BLaER1 treated with 17β-estradiol and CSF1 and Interleukin-3, amounts not matched to agents 10 nM and 100 nM (cell line): ENCODE data around the gene IGF2BP3.
"Not testable (repeated sequence)": the region's sequence is repeated elsewhere in the genome, so short reads cannot be mapped to it uniquely, and the experiment has no call there.

Source experiments
- H3K27ac ChIP-seq, 11 experiments: shearing (Covaris generic); formaldehyde crosslinking; 2 replicates each; pipeline ENCODE4 v1.8.1; 2022
- H3K27me3 ChIP-seq, 11 experiments: shearing (Covaris generic); formaldehyde crosslinking; 2 replicates each; pipeline ENCODE4 v1.8.1; 2022
- H3K36me3 ChIP-seq, 11 experiments: shearing (Covaris generic); formaldehyde crosslinking; 2 replicates each; pipeline ENCODE4 v1.8.1; 2022
- H3K4me1 ChIP-seq, 10 experiments: shearing (Covaris generic); formaldehyde crosslinking; 2 replicates each; pipeline ENCODE4 v1.8.1; 2022
- H3K4me2 ChIP-seq, 11 experiments: shearing (Covaris generic); formaldehyde crosslinking; 2 replicates each; pipeline ENCODE4 v1.8.1; 2022
- H3K4me3 ChIP-seq, 10 experiments: shearing (Covaris generic); formaldehyde crosslinking; 2 replicates each; pipeline ENCODE4 v1.8.1; 2022
- H3K9ac ChIP-seq, 11 experiments: shearing (Covaris generic); formaldehyde crosslinking; 2 replicates each; pipeline ENCODE4 v1.8.1; 2022
- H3K9me3 ChIP-seq, 11 experiments: shearing (Covaris generic); formaldehyde crosslinking; replicated peaks in 1 of 11; 2 replicates each; pipeline ENCODE4 v1.8.1; 2022
- H4K20me1 ChIP-seq, 11 experiments: shearing (Covaris generic); formaldehyde crosslinking; 2 replicates each; pipeline ENCODE4 v1.8.1; 2022
- Cebpa-rat ChIP-seq, 11 experiments: shearing (Covaris generic); IDR thresholded peaks; 2 replicates each; pipeline ENCODE4 v1.8.1; 2022

IGF2BP3 gene

GRCh38 chr7:23403970-23404369 is 66.3 kb downstream of the IGF2BP3 start:
- no peaks in the 10 kb centered on the region for H3K4me1 ChIP-seq
- no peak overlapping the region for H3K27ac ChIP-seq
- H3K9me3 ChIP-seq, result peaks cover 9 to 20% (median 15%) of the 10 kb centered on the region in 11 experiments; a peak in 18 of 22 replicates
- H3K27me3 ChIP-seq, result no peaks in the 10 kb centered on the region
- TF ChIP-seq Cebpa-rat (IDR thresholded peaks at IDR 0.05), result no peak
- no peaks in the 10 kb centered on the region for H4K20me1 ChIP-seq
- no peak overlapping the region for H3K4me3 ChIP-seq
- H3K9ac ChIP-seq, result no peak overlapping the region
- H3K4me2 ChIP-seq, result no peak overlapping the region
- H3K36me3 ChIP-seq, result no peaks in the 10 kb centered on the region

DNA sequence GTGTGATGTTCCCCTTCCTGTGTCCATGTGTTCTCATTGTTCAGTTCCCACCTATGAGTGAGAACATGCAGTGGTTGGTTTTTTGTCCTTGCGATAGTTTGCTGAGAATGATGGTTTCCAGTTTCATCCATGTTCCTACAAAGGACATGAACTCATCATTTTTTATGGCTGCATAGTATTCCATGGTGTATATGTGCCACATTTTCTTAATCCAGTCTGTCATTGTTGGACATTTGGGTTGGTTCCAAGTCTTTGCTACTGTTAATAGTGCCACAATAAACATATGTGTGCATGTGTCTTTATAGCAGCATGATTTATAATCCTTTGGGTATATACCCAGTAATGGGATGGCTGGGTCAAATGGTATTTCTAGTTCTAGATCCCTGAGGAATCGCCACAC is 72.2 kb downstream of the IGF2BP3 start:
- not testable (repeated sequence) for H4K20me1 ChIP-seq, H3K4me1 ChIP-seq, H3K36me3 ChIP-seq

GRCh38 chr7:23397241-23397640 is 73.0 kb downstream of the IGF2BP3 start:
- H4K20me1 ChIP-seq, result no peaks in the 10 kb centered on the region
- H3K4me2 ChIP-seq, result no peak overlapping the region
- no peaks in the 10 kb centered on the region for H3K36me3 ChIP-seq
- no peak overlapping the region for H3K4me3 ChIP-seq
- no peak overlapping the region for H3K9ac ChIP-seq
- H3K4me1 ChIP-seq, result no peaks in the 10 kb centered on the region
- TF ChIP-seq Cebpa-rat (IDR thresholded peaks at IDR 0.05), result no peak
- no peaks in the 10 kb centered on the region for H3K9me3 ChIP-seq
- H3K27ac ChIP-seq, result no peak overlapping the region
- H3K27me3 ChIP-seq, result no peaks in the 10 kb centered on the region

More for the DNA sequence above, 72.2 kb downstream of the IGF2BP3 start:
- not testable (repeated sequence) for H3K9me3 ChIP-seq, H3K9ac ChIP-seq, H3K27ac ChIP-seq, H3K4me2 ChIP-seq, H3K4me3 ChIP-seq, H3K27me3 ChIP-seq

DNA sequence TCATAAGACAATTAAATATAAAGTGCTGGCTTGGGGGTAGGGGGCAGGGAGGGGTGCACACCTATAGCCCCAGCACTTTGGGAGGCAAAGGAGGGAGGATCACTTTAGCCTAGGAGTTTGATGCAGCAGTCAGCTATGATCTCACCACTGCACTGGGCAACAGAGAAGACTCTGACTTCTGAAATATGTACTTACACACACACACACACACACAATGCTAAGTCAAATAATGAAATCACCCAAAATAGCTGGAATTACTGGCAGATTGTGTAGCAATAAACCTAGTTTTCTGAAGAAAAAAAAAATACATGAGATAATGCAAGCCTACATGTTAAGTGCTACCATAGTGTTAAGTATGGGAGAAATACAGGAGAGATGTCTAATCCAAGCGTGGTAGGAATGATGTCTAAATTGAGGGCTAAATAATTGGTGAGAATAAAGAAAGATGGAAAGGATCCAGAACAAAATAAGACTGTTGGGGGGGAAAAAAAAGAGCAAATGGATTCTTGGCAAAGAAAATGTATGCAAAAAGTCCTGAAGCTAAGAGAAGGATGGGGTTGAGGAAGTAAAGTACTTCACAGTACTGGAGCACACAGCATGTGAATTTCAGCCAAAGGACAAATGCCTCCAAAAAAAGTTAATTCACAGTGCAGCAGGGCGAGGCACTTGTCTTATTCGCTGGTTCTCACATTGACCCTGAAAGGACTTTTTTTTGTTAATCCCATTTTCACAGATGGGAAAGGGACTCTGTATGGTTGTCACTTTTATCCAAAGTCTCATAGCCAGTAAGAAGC is 73.9 kb downstream of the IGF2BP3 start:
- Histone ChIP-seq H3K4me2 (no peak overlapping the region), H3K36me3 (no peaks in the 10 kb centered on the region), H3K27me3 (no peaks in the 10 kb centered on the region), H4K20me1 (no peaks in the 10 kb centered on the region), H3K4me3 (no peak overlapping the region), H3K9me3 (no peaks in the 10 kb centered on the region), H3K4me1 (no peaks in the 10 kb centered on the region), H3K9ac (no peak overlapping the region), H3K27ac (no peak overlapping the region)
- TF ChIP-seq Cebpa-rat (IDR thresholded peaks at IDR 0.05), result no peak

- no peak overlapping the region for H3K4me2 ChIP-seq
- H3K27ac ChIP-seq, result no peak overlapping the region
- no peaks in the 10 kb centered on the region for H3K9me3 ChIP-seq
- no peak for TF ChIP-seq Cebpa-rat (IDR thresholded peaks at IDR 0.05)
- H3K9ac ChIP-seq, result no peak overlapping the region
- H3K4me1 ChIP-seq, result no peaks in the 10 kb centered on the region
- H4K20me1 ChIP-seq, result no peaks in the 10 kb centered on the region
- no peaks in the 10 kb centered on the region for H3K36me3 ChIP-seq
- no peak overlapping the region for H3K4me3 ChIP-seq
- no peaks in the 10 kb centered on the region for H3K27me3 ChIP-seq
Observed at GRCh38 chr7:23394488-23395171, 75.7 kb downstream of the IGF2BP3 start.

- Histone ChIP-seq H3K27ac (no peak overlapping the region), H3K36me3 (no peaks in the 10 kb centered on the region)
Observed at GRCh38 chr7:23393636-23394035, 76.7 kb downstream of the IGF2BP3 start.

DNA sequence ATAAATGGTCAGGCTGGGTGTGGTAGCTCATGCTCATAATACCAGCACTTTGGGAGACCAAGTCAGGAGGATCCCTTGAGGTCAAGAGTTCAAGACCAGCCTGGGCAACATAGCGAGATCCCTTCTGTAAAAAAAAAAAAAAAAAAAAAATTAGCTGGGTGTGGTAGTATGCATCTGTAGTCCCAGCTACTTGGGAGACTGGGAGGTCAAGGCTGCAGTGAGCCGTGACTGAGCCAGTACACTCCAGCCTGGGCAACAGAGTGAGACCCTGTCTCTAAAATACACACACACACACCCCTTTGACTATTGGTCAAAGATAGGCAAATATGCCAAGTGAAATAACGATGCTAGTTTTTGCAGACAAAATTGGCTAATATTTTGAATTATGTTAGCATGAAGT is 80.6 kb downstream of the IGF2BP3 start:
- no peak overlapping the region for H3K4me2 ChIP-seq
- no peaks in the 10 kb centered on the region for H3K36me3 ChIP-seq
- H3K4me1 ChIP-seq, result no peaks in the 10 kb centered on the region
- H3K9me3 ChIP-seq, result no peaks in the 10 kb centered on the region
- no peaks in the 10 kb centered on the region for H3K27me3 ChIP-seq
- no peak overlapping the region for H3K27ac ChIP-seq
- no peak overlapping the region for H3K9ac ChIP-seq
- H3K4me3 ChIP-seq, result no peak overlapping the region
- TF ChIP-seq Cebpa-rat (IDR thresholded peaks at IDR 0.05), result no peak
- no peaks in the 10 kb centered on the region for H4K20me1 ChIP-seq

More at GRCh38 chr7:23393636-23394035, 76.7 kb downstream of the IGF2BP3 start:
- H3K9me3 ChIP-seq, result no peaks in the 10 kb centered on the region
- H3K4me3 ChIP-seq, result no peak overlapping the region
- H4K20me1 ChIP-seq, result no peaks in the 10 kb centered on the region
- H3K27me3 ChIP-seq, result no peaks in the 10 kb centered on the region
- TF ChIP-seq Cebpa-rat (IDR thresholded peaks at IDR 0.05), result no peak
- H3K4me2 ChIP-seq, result no peak overlapping the region
- H3K9ac ChIP-seq, result no peak overlapping the region
- H3K4me1 ChIP-seq, result no peaks in the 10 kb centered on the region

DNA sequence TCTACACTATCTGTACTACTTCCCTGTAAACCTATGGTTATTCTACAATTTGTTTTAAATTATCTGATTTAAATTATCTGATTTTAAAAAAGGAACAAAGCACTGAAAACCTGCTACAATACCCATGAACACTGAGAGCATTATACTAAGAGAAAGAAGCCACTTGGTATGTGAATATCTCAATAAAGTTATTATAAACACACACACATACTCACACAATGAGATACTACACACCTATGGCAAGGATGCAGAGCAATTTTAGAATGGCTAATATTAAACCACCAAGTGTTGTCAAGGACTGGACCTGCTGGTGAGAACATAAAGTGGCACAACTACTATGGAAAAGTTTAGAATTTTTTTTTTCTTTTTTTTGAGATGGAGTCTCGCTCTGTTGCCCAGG is 82.7 kb downstream of the IGF2BP3 start:
- Histone ChIP-seq H3K4me2 (no peak overlapping the region), H3K4me1 (no peaks in the 10 kb centered on the region), H3K9me3 (no peaks in the 10 kb centered on the region), H3K9ac (no peak overlapping the region), H3K27me3 (no peaks in the 10 kb centered on the region), H4K20me1 (no peaks in the 10 kb centered on the region), H3K4me3 (no peak overlapping the region), H3K27ac (no peak overlapping the region), H3K36me3 (no peaks in the 10 kb centered on the region)
- TF ChIP-seq Cebpa-rat (IDR thresholded peaks at IDR 0.05), result no peak

DNA sequence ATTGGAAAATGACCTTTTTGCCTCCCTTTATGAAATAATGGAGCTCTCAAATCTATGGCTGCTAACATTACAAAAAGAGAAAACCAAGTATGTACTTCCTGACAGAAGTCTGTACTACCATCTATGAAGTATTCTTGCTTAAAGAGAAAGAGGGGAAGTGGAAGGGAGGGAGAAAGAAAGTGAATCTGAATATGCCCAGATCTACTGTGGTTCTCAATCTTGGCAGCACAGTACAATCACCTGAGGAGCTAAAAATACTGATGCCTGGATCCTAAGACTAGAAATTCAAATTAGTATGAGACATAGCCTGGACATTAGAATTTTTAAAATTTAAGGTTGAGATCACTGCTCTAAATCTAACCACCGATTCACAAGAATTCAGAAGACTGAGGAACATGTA is 85.2 kb downstream of the IGF2BP3 start:
- Histone ChIP-seq H3K36me3 (no peaks in the 10 kb centered on the region), H3K9me3 (no peaks in the 10 kb centered on the region), H3K27ac (no peak overlapping the region), H3K27me3 (no peaks in the 10 kb centered on the region), H4K20me1 (no peaks in the 10 kb centered on the region), H3K4me2 (no peak overlapping the region), H3K9ac (no peak overlapping the region), H3K4me3 (no peak overlapping the region), H3K4me1 (no peaks in the 10 kb centered on the region)
- TF ChIP-seq Cebpa-rat (IDR thresholded peaks at IDR 0.05), result no peak

DNA sequence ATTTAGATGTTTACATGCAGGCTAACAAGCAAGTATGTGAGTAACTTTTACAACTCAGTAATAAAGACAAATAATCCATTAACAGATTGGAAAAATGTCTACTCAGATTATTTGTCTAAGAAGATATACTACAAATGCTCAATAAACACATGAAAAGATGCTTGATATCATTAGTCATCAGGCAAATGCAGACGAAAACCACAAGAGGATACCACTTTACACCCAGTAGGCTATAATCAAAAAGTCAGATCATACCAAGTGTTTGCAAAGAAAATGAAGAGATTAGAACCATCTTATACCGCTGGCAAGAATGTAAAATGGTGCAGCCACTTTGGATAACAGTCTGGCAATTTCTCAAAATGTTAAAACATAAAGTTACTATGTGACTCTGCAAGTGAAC is 87.1 kb downstream of the IGF2BP3 start:
- H3K9ac ChIP-seq, result no peak overlapping the region
- H3K27ac ChIP-seq, result no peak overlapping the region
- TF ChIP-seq Cebpa-rat (IDR thresholded peaks at IDR 0.05), result no peak
- no peaks in the 10 kb centered on the region for H3K9me3 ChIP-seq
- no peaks in the 10 kb centered on the region for H4K20me1 ChIP-seq
- H3K4me1 ChIP-seq, result no peaks in the 10 kb centered on the region
- H3K36me3 ChIP-seq, result no peaks in the 10 kb centered on the region
- no peaks in the 10 kb centered on the region for H3K27me3 ChIP-seq
- no peak overlapping the region for H3K4me2 ChIP-seq
- no peak overlapping the region for H3K4me3 ChIP-seq
